A549 treated with ZK216348 at 1 μM for 4 hours (cell line): ENCODE data around the gene VOPP1. TPM values are rescaled to one million over a fixed set of nuclear protein-coding genes. Genes with fewer than 3 reads are reported as not detected.

Experiments used
- total RNA-seq: library from RNA; stranded (reverse); fragments of 200-300 nt; extraction: Qiagen RNA extraction; gene quantifications from 5 replicates; pipeline ENCODE4 v1.2.3, GENCODE V29; 2022; ENCODE audit warnings: low read depth

VOPP1 gene, protein sequence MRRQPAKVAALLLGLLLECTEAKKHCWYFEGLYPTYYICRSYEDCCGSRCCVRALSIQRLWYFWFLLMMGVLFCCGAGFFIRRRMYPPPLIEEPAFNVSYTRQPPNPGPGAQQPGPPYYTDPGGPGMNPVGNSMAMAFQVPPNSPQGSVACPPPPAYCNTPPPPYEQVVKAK
- 76.7 to 95.2 TPM (median 90.5 TPM) in 5 replicates for total RNA-seq

DNA sequence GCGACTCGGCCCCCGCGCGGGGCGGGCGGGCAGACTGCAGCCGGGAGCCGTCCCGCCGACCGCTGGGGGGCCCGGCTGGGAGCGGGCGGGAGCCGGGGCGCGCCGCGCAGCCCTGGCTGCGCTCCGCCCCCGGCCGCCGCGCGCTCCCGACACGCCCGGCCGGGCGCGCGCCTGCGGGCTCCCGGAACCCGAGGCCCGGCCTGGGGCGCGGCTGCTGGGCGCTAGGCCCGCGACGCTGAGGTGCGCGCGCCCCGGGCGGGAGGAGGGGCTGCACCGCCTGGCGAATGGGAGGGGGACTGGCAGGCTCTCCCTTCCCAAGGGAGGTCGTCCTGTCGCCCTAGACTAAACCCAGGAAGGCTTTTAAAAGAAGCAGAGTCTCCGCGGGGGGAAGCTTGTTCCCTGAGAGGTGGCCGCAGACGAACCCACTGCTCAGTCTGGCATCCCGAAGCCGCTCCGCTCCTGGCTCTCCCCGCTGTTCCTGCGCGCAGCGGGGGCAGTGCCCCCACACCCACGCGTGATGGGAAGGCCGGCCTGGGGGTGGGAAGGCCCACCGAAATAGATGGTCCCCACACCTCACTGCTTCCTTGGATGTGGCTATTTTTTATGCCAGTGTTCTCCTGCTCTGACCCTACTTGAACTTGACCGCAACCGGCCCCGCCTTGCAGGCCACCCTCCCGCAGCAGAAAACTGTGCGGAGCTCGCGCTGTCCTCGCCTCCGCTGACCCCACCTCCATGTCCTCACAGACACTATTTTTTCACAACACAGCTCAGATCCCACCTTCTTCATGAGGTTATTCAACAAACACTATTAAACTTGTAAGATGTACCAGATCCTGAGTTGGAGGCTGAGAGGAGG lies at the start of gene VOPP1:
Gene VOPP1 (minus strand): TSS at position 125 of the 856 bp plus-strand sequence. CDS start 178 bp downstream, outside the sequence.

Other genes with a start within 250 kb of the VOPP1 start
- gene LANCL2, start 207.2 kb downstream of the VOPP1 start, total RNA-seq: 11.7 to 18.5 TPM (median 13.4 TPM) in 5 replicates